ENCODE results near the gene RIC1. TPM values are rescaled to one million over a fixed set of nuclear protein-coding genes. Genes with fewer than 3 reads are reported as not detected.

The RIC1 gene
- total RNA-seq, 1 experiment from 2014 or later, result 18.6 TPM

- peak in 1 of 2 experiments; percentile 65 for DNase-seq
- Mint-ChIP-seq H3K4me3 (ENCODE audit: unreplicated experiment) (no peak overlapping the region), H3K27ac (ENCODE audit: unreplicated experiment) (peak overlapping the region; percentile 66), H3K27me3 (ENCODE audit: insufficient read depth, unreplicated experiment) (no peaks in the 10 kb centered on the region), H3K4me1 (ENCODE audit: low read depth, unreplicated experiment) (peaks cover 9% of the 10 kb centered on the region), H3K36me3 (ENCODE audit: insufficient read depth, unreplicated experiment) (peaks cover 19% of the 10 kb centered on the region), H3K9me3 (ENCODE audit: unreplicated experiment) (no peaks in the 10 kb centered on the region)
- Histone ChIP-seq H3K4me1 (peaks cover 22% of the 10 kb centered on the region), H3K4me3 (ENCODE audit: low read depth, low read length) (no peak overlapping the region), H3K36me3 (ENCODE audit: control insufficient read depth, insufficient read depth, low read length) (no peaks in the 10 kb centered on the region; the same call in 1 of the 2 replicates), H3K9me3 (no peaks in the 10 kb centered on the region), H3K27me3 (replicated peaks; ENCODE audit: control insufficient read depth, insufficient read depth, low read length) (no peaks in the 10 kb centered on the region)
- TF ChIP-seq CTCF (IDR thresholded peaks at IDR 0.05; ENCODE audit: insufficient read depth in 1 of 2, low read depth in 1 of 2, low read length in 1 of 2, severe bottlenecking in 1 of 2, unreplicated experiment in 1 of 2), result no peak
- POLR2A ChIA-PET, result interaction anchor here (0.7 to 0.9 kb wide), 2 partner anchors 32 to 207 kb away, joined by 3 to 6 read pairs; partner anchors contain the start of gene ERMP1
- BruUV-seq (replicated peaks), result no TSS peak
- intact Hi-C loops (cut with micrococcal nuclease; ENCODE audit: unreplicated experiment), result loop anchor here (1.0 kb wide), 2 partner anchors 32 to 42 kb away; partner anchors contain the start of gene ERMP1
- CTCF ChIA-PET, result interaction anchor here (0.5 to 2.9 kb wide), 5 partner anchors 30 to 192 kb away, joined by 3 to 10 read pairs (median 3); partner anchors contain the start of gene ERMP1
Observed at GRCh38 chr9:5800969-5801738, 172.2 kb downstream of the RIC1 start.

GRCh38 chr9:5801739-5802113 is 172.8 kb downstream of the RIC1 start:
- POLR2A ChIA-PET, result no interaction called here
- Mint-ChIP-seq H3K27ac (ENCODE audit: unreplicated experiment) (peak overlapping the region; percentile 66), H3K36me3 (ENCODE audit: insufficient read depth, unreplicated experiment) (peaks cover 13% of the 10 kb centered on the region), H3K27me3 (ENCODE audit: insufficient read depth, unreplicated experiment) (no peaks in the 10 kb centered on the region), H3K4me3 (ENCODE audit: unreplicated experiment) (no peak overlapping the region), H3K4me1 (ENCODE audit: low read depth, unreplicated experiment) (peaks cover 9% of the 10 kb centered on the region), H3K9me3 (ENCODE audit: unreplicated experiment) (no peaks in the 10 kb centered on the region)
- Histone ChIP-seq H3K4me3 (ENCODE audit: low read depth, low read length) (no peak overlapping the region), H3K27me3 (replicated peaks; ENCODE audit: control insufficient read depth, insufficient read depth, low read length) (no peaks in the 10 kb centered on the region), H3K4me1 (peaks cover 22% of the 10 kb centered on the region), H3K9me3 (no peaks in the 10 kb centered on the region), H3K36me3 (ENCODE audit: control insufficient read depth, insufficient read depth, low read length) (no peaks in the 10 kb centered on the region; the same call in 1 of the 2 replicates)
- no TSS peak for BruUV-seq (replicated peaks)
- CTCF ChIA-PET, result interaction anchor here (2.9 kb wide), 1 partner anchor 31 kb away, joined by 10 read pairs; the partner anchor contains the start of gene ERMP1
- no peak for DNase-seq
- TF ChIP-seq CTCF (IDR thresholded peaks at IDR 0.05; ENCODE audit: insufficient read depth in 1 of 2, low read depth in 1 of 2, low read length in 1 of 2, severe bottlenecking in 1 of 2, unreplicated experiment in 1 of 2), result no peak
- intact Hi-C loops (cut with micrococcal nuclease; ENCODE audit: unreplicated experiment), result loop anchor here (1.0 kb wide), 2 partner anchors 32 to 42 kb away; partner anchors contain the start of gene ERMP1

- Histone ChIP-seq H3K36me3 (ENCODE audit: control insufficient read depth, insufficient read depth, low read length) (no peaks in the 10 kb centered on the region; the same call in none of the 2 replicates), H3K27me3 (replicated peaks; ENCODE audit: control insufficient read depth, insufficient read depth, low read length) (no peaks in the 10 kb centered on the region), H3K4me1 (peaks cover 18% of the 10 kb centered on the region), H3K9me3 (no peaks in the 10 kb centered on the region), H3K4me3 (ENCODE audit: low read depth, low read length) (no peak overlapping the region)
- Mint-ChIP-seq H3K36me3 (ENCODE audit: insufficient read depth, unreplicated experiment) (peaks cover 14% of the 10 kb centered on the region), H3K9me3 (ENCODE audit: unreplicated experiment) (no peaks in the 10 kb centered on the region), H3K4me1 (ENCODE audit: low read depth, unreplicated experiment) (peaks cover 9% of the 10 kb centered on the region), H3K4me3 (ENCODE audit: unreplicated experiment) (no peak overlapping the region), H3K27ac (ENCODE audit: unreplicated experiment) (no peak overlapping the region), H3K27me3 (ENCODE audit: insufficient read depth, unreplicated experiment) (no peaks in the 10 kb centered on the region)
- no TSS peak for BruUV-seq (replicated peaks)
- ChIA-PET CTCF (no interaction called here), POLR2A (no interaction called here)
- no peak for DNase-seq
- intact Hi-C loops (cut with micrococcal nuclease; ENCODE audit: unreplicated experiment), result no loop called here
- no peak for TF ChIP-seq CTCF (IDR thresholded peaks at IDR 0.05; ENCODE audit: insufficient read depth in 1 of 2, low read depth in 1 of 2, low read length in 1 of 2, severe bottlenecking in 1 of 2, unreplicated experiment in 1 of 2)
Observed at GRCh38 chr9:5805478-5805877, 176.6 kb downstream of the RIC1 start.

Measured in Caco-2 (cell line).